Type B pancreatic cell (in vitro differentiated cells): Measurements from ENCODE around the gene PRSS38. TPM values are rescaled to one million over a fixed set of nuclear protein-coding genes. Genes with fewer than 3 reads are reported as not detected.

Source experiments
- DNase-seq: peaks from one replicate; pipeline ENCODE4 v3.0.0; 2021; ENCODE audit warnings: mixed read lengths; ENCODE audit not compliant: unreplicated experiment; ENCODE audit errors: extremely low spot score
- H3K27ac Mint-ChIP-seq: 2 replicates; pipeline ENCODE4 v1.8.0; 2021; ENCODE audit warnings: mild to moderate bottlenecking, mixed read lengths
- H3K27me3 Mint-ChIP-seq: 2 replicates; pipeline ENCODE4 v1.8.0; 2021; ENCODE audit warnings: mixed read lengths
- H3K36me3 Mint-ChIP-seq: 2 replicates; pipeline ENCODE4 v1.8.0; 2021; ENCODE audit warnings: mixed read lengths
- H3K4me1 Mint-ChIP-seq: one replicate; pipeline ENCODE4 v1.8.0; 2021; ENCODE audit warnings: mixed read lengths; ENCODE audit not compliant: unreplicated experiment
- H3K4me3 Mint-ChIP-seq: 2 replicates; pipeline ENCODE4 v1.8.0; 2021; ENCODE audit warnings: mild to moderate bottlenecking, mixed read lengths
- H3K9me3 Mint-ChIP-seq: 2 replicates; pipeline ENCODE4 v1.8.0; 2021; ENCODE audit warnings: mixed read lengths
- CTCF ChIP-seq: fragments of 200-600 bp; sonication (generic); conservative IDR thresholded peaks from 2 replicates; pipeline ENCODE4 v1.5.0; 2021; ENCODE audit warnings: antibody characterized with exemption, mild to moderate bottlenecking
- total RNA-seq: library from RNA; stranded (reverse); gene quantifications from 2 replicates; pipeline ENCODE4 v1.2.1, GENCODE V29; 2021; ENCODE audit warnings: low replicate concordance

Gene PRSS38
- total RNA-seq, 1 donor from 2014 or later: not detected

- Mint-ChIP-seq H3K4me1 (peaks cover 11% of the 10 kb centered on the region), H3K36me3 (peaks cover 7% of the 10 kb centered on the region), H3K27ac (no peak overlapping the region), H3K4me3 (no peak overlapping the region), H3K27me3 (no peaks in the 10 kb centered on the region), H3K9me3 (no peaks in the 10 kb centered on the region)
- DNase-seq: peak; percentile 61
- TF ChIP-seq CTCF: no peak
These were observed 35.8 kb upstream of the PRSS38 start for GRCh38 chr1:227779685-227780084.

- Mint-ChIP-seq H3K27me3 (no peaks in the 10 kb centered on the region), H3K9me3 (no peaks in the 10 kb centered on the region), H3K4me1 (peaks cover 11% of the 10 kb centered on the region), H3K27ac (no peak overlapping the region), H3K36me3 (peaks cover 7% of the 10 kb centered on the region), H3K4me3 (no peak overlapping the region)
- DNase-seq: peak; percentile 56
- no peak for TF ChIP-seq CTCF
These were observed 35.1 kb upstream of the PRSS38 start for GRCh38 chr1:227780101-227781044.

- DNase-seq: peak; percentile 68
- Mint-ChIP-seq H3K27ac (no peak overlapping the region), H3K9me3 (no peaks in the 10 kb centered on the region), H3K4me1 (peaks cover 7% of the 10 kb centered on the region), H3K27me3 (peaks cover 4% of the 10 kb centered on the region), H3K4me3 (no peak overlapping the region), H3K36me3 (peaks cover 7% of the 10 kb centered on the region)
- TF ChIP-seq CTCF: no peak
These were observed 34.1 kb upstream of the PRSS38 start for GRCh38 chr1:227781314-227781930.

- H3K9me3 Mint-ChIP-seq: no peaks in the 10 kb centered on the region
- TF ChIP-seq CTCF: no peak
- peaks cover 1% of the 10 kb centered on the region for H3K4me1 Mint-ChIP-seq
- peaks cover 7% of the 10 kb centered on the region for H3K27me3 Mint-ChIP-seq
- no peak overlapping the region for H3K4me3 Mint-ChIP-seq
- DNase-seq: peak; percentile 65
- no peak overlapping the region for H3K27ac Mint-ChIP-seq
- H3K36me3 Mint-ChIP-seq: peaks cover 7% of the 10 kb centered on the region
These were observed 33.2 kb upstream of the PRSS38 start for GRCh38 chr1:227782226-227782625.

GRCh38 chr1:227785094-227785804 is 30.2 kb upstream of the PRSS38 start:
- no peak for TF ChIP-seq CTCF
- Mint-ChIP-seq H3K27ac (no peak overlapping the region), H3K36me3 (peaks cover 3% of the 10 kb centered on the region), H3K4me3 (peak overlapping the region; percentile 20), H3K27me3 (peaks cover 7% of the 10 kb centered on the region), H3K9me3 (no peaks in the 10 kb centered on the region), H3K4me1 (no peaks in the 10 kb centered on the region)
- DNase-seq: no peak
